ENCODE results near the gene PDIA2.
A peak's percentile ranks its signal among the peaks of the same experiment; 100 is the strongest.

The PDIA2 gene

DNA sequence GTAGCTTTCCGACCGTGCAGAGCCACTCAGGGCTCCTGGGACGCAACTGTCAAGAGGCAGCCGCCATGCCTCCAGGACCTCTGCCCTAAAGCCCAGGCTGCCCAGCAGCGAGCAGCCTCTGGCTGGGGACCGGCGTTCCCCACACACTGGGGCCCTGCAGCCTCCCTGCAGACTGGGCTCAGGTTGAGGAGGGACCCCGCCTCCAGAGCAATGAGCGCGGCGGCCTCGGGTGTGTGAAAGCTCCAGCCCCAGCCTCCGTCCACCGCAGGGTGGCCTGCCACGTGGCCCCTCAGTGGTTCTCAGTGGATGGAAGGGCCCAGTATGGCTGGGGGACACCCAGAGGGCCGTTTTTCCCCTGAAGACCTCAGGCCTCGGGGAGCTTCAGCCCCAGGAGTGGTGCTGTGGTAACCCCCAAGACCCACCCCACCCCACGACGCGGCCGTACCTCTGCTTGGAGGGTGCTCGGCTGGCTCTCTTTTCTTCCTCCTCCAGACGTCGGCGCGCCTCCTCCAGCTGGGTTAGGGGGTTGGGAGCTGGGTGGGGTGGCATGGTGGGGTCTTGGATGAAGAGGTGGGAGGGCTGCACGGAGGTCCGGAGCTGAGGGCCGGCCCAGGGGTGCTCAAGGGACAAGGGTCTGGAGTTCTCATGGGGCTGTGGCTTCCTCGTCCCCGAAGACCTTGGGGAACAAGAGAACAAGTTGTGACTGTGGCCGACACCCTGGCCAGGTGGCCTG lies 10.2 kb downstream of the PDIA2 start:
- Mint-ChIP-seq H3K36me3 (ENCODE audit: low read depth) (no peaks in the 10 kb centered on the region), H3K27me3 (ENCODE audit: low read depth) (no peaks in the 10 kb centered on the region), H3K27ac (no peak overlapping the region)

DNA sequence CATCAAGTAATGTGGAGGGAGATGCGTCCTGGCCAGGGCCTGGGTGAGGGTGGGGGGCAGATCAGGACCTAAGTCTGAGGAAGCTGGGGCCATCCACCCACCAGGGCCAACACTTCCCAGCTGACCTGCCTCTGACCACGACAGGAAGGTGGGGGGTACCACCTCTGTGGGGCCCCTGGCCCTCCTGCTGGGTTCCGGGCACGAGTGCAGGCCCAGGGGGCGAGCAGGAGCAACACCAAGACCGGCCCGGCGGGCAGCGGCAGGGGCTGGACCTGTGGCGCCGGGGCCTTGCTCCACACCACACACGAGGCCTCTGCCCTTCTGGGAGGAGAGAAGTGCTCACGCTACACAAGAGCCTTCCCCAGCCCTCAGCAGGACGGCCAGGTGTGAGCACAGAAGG lies 13.3 kb downstream of the PDIA2 start:
- no peaks in the 10 kb centered on the region for H3K4me1 Mint-ChIP-seq (ENCODE audit: low read depth)
- no peaks in the 10 kb centered on the region for H3K9me3 Mint-ChIP-seq
- no peak overlapping the region for H3K4me3 Mint-ChIP-seq
- H3K27ac Mint-ChIP-seq: no peak overlapping the region
- peaks cover 1% of the 10 kb centered on the region for H3K36me3 Mint-ChIP-seq (ENCODE audit: low read depth)
- H3K27me3 Mint-ChIP-seq (ENCODE audit: low read depth): no peaks in the 10 kb centered on the region

More for the DNA sequence above, 10.2 kb downstream of the PDIA2 start:
- no peaks in the 10 kb centered on the region for H3K4me1 Mint-ChIP-seq (ENCODE audit: low read depth)
- H3K4me3 Mint-ChIP-seq: no peak overlapping the region
- no peaks in the 10 kb centered on the region for H3K9me3 Mint-ChIP-seq

DNA sequence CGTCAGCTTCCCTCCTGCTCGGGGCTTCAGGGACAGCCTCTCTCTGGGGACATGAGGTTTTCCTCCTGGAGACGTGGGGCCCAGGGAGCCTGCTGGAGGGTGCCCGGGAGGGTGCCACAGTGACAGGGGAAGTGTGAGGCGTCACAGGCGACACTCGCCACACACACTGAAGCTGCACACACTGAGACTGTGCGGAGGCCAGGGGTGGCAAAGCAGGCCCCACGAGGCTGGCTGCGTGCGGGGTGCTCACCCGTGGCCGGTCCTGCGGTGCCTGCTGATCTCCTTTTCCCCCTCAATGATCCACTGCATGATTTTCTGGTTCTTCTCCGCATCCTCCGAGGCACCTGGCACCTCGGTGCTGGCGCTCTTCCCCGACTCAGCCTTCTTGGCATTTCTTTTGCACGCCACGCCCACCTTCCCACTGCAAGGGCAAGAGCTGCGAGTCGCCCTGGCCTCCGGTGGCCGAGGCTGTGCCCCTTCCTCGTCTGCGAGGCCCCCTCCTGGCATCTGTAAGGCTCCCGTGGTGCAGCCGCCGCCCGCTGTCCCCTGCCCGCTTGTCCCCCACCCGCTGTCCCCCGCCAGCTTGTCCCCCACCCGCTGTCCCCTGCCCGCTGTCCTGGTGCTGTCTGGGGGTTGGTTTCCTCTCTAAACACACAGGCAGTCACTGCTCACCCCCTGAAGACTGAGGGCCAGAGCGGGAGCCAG lies 14.0 kb downstream of the PDIA2 start:
- Mint-ChIP-seq H3K4me1 (ENCODE audit: low read depth) (no peaks in the 10 kb centered on the region), H3K9me3 (no peaks in the 10 kb centered on the region), H3K27ac (no peak overlapping the region), H3K4me3 (no peak overlapping the region), H3K36me3 (ENCODE audit: low read depth) (peaks cover 1% of the 10 kb centered on the region), H3K27me3 (ENCODE audit: low read depth) (no peaks in the 10 kb centered on the region)

DNA sequence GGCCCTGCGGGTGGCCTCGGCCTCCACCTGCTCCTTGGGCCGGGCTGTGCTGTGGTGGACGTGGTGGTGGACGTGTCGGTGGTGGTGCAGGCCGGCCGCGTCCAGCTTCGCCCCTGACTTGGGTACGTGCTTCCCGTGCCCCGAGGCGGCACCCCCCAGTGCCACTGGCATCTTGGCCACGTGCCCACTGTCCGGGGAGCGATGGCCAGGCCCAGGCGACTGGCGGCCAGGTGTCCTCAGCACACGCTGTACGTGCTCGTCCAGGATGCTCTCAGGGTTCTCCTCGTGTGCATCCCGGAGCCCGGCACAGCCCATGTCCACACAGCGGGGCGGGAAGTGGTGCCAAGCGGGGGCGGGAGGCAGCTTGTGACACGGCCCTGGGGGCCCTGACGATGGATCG lies 14.9 kb downstream of the PDIA2 start:
- peaks cover 1% of the 10 kb centered on the region for H3K36me3 Mint-ChIP-seq (ENCODE audit: low read depth)
- no peaks in the 10 kb centered on the region for H3K4me1 Mint-ChIP-seq (ENCODE audit: low read depth)
- H3K9me3 Mint-ChIP-seq: no peaks in the 10 kb centered on the region
- no peak overlapping the region for H3K27ac Mint-ChIP-seq
- H3K4me3 Mint-ChIP-seq: no peak overlapping the region
- no peaks in the 10 kb centered on the region for H3K27me3 Mint-ChIP-seq (ENCODE audit: low read depth)

DNA sequence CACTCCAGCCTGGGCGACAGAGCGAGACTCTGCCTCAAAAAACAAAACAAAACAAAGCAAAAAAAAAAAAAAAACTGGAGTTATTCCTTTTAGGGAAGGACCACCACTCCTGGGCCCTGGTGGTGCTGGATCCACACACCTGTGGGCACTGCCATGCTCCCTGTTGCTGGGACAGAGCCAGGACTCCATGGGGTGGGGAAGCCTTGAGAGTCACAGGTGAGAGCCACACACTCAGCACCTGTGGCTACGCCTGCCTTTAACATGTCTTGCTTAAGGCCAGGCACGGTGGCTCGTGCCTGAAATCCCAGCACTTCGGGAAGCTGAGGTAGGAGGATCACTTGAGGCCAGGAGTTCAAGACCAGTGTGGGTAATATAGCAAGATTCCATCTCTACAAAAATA lies 18.3 kb downstream of the PDIA2 start:
- H3K9me3 Mint-ChIP-seq: no peaks in the 10 kb centered on the region
- H3K36me3 Mint-ChIP-seq (ENCODE audit: low read depth): peaks cover 4% of the 10 kb centered on the region
- H3K27me3 Mint-ChIP-seq (ENCODE audit: low read depth): no peaks in the 10 kb centered on the region

DNA sequence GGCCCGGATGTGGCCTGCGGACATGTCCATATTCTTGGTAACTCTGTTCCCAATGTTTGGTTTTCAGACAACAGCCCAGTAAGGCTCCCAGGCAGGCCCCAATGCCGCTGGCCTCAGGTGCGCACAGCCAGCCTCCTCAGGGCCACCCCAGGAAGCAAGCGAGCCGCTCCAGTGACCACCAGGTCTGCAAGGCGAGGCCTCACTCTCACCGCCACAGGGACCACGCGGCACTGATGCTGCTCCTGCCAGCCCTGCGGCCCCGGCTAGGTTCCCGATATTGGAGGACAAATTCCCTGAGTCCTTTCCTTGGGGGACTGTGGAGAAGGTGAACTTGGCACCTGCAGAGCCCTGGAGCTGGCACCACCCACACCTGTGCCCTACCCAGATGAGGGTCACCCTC lies 19.0 kb downstream of the PDIA2 start:
- Mint-ChIP-seq H3K36me3 (ENCODE audit: low read depth) (peaks cover 4% of the 10 kb centered on the region), H3K4me1 (ENCODE audit: low read depth) (no peaks in the 10 kb centered on the region), H3K27me3 (ENCODE audit: low read depth) (no peaks in the 10 kb centered on the region), H3K9me3 (no peaks in the 10 kb centered on the region), H3K27ac (no peak overlapping the region), H3K4me3 (no peak overlapping the region)

More for the DNA sequence above, 18.3 kb downstream of the PDIA2 start:
- Mint-ChIP-seq H3K27ac (peak overlapping the region; percentile 4), H3K4me3 (no peak overlapping the region), H3K4me1 (ENCODE audit: low read depth) (no peaks in the 10 kb centered on the region)

DNA sequence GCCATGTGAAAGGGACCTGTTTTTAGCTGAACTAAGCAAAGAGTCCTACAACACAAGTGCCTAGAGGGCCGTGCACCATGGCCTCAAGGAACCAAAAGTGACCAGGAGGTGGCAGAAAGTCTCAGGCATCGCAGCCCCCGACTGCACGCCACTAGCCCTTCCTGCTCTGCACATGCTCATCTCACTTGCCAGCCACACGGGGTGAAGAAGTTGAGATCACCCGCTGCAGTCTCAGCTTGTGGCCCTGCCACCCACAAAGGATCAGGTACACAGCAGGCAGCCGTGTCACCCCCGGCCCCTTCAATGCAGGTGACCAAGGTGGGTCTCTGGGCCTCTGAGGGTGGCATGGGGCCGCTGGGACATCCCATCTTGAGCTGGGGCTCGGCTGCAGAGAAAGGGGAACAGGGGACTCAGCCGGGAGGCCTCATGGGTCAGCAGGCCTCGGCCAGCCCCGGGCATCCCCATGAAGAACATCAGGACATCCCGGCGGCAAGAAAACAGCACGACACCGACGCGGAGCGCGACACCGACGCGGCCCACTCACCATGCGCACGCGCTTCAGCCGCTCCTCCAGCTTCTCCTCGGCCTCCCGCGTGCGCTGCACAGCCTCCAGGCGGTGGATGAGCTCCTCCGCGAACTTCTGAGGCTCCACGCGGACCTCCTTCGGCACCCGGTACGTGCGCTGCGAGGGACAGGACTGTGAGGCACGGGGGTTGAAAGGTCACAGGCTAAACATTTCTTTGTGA lies 21.0 kb downstream of the PDIA2 start:
- peaks cover 3% of the 10 kb centered on the region for H3K36me3 Mint-ChIP-seq (ENCODE audit: low read depth)
- H3K4me1 Mint-ChIP-seq (ENCODE audit: low read depth): no peaks in the 10 kb centered on the region
- H3K4me3 Mint-ChIP-seq: no peak overlapping the region
- H3K9me3 Mint-ChIP-seq: no peaks in the 10 kb centered on the region
- no peaks in the 10 kb centered on the region for H3K27me3 Mint-ChIP-seq (ENCODE audit: low read depth)
- H3K27ac Mint-ChIP-seq: no peak overlapping the region

DNA sequence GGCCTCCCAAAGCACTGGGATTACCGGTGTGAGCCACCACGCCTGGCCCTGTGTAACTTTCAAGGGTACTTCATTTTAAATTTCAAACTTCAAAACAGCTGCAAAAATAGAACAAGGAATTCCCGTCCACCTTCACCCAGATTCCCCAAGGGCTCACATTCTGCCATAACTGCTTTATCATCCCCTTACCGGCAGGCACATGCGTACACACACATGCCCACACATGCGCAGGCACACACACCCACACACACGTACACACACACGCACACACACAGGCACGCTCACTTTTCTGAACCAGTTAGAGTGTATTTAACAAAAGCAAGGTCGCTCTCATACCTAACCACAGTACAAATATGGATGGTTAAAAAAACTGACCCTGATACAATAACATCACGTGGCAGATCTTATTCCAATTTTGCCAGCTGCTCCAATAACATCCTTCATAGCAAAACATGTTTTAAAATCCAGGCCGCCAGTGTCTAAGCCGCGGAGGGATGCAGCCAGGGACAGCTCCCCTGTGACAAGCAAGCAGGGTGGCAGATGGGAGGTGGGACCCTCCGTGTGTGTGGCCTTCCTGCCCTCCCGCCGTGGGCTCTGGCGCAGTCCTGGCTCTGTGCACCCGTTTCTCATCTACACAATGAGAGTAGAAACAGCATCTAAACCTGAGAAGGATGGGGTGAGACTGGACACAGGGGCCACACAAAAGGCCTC lies 23.1 kb downstream of the PDIA2 start:
- Mint-ChIP-seq H3K27ac (no peak overlapping the region), H3K4me3 (no peak overlapping the region), H3K36me3 (ENCODE audit: low read depth) (peaks cover 6% of the 10 kb centered on the region)

DNA sequence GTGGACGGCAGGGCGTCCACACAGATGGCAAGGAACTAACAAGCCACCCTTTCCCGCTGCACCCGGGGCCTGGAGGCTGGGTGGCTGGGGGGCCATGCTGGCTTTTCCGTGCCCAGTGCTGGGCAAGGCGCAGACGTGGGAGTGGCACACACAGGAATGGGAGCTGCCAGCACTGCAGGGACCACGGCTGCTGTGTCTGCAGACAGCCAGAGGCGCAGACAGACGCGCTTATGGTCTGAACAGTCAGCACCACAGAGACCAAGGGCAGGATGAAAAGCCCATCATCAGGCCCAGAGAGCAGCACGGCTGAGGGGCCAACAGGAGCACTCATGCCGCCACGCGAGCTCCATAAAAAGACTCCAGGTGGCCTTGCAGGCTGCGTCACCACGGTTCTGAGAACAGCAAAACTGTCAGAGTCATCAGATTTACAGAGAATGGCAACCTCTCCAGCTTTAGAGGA lies 24.0 kb downstream of the PDIA2 start:
- H3K9me3 Mint-ChIP-seq: no peaks in the 10 kb centered on the region
- peaks cover 11% of the 10 kb centered on the region for H3K36me3 Mint-ChIP-seq (ENCODE audit: low read depth)
- H3K27me3 Mint-ChIP-seq (ENCODE audit: low read depth): no peaks in the 10 kb centered on the region
- peaks cover 3% of the 10 kb centered on the region for H3K4me1 Mint-ChIP-seq (ENCODE audit: low read depth)
- no peak overlapping the region for H3K4me3 Mint-ChIP-seq
- no peak overlapping the region for H3K27ac Mint-ChIP-seq

More for the DNA sequence above, 23.1 kb downstream of the PDIA2 start:
- H3K4me1 Mint-ChIP-seq (ENCODE audit: low read depth): peaks cover 3% of the 10 kb centered on the region
- H3K27me3 Mint-ChIP-seq (ENCODE audit: low read depth): no peaks in the 10 kb centered on the region
- no peaks in the 10 kb centered on the region for H3K9me3 Mint-ChIP-seq

DNA sequence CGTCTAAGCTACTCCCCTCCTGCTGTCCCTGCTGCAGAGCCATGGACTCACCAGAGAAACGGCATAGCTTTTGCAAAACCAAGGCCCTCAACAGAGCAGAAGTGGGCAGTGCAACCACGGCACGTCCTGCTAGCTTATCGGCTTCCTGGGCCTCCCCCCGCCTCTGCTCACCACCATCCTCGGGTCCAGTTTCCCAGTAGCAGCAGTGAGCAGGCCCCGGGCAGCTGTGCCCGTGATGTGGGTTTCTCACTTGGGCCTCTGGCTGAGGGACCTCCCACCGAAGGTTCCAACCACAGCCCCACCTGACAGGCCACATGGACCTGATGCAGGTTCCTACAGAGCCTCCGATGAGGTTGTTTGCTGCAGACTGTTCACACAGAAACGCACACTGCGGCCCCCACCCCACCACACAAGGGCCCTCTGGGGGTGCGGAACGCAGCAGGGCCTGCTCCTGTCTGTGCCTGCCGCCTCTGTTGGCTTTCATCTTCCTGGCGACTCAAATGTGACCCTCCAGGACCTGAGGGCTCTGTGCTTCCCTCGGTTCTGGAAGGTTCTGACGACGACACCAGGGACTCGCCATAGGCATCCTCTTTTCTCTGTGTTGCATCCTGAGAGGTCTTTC lies 24.8 kb downstream of the PDIA2 start:
- Mint-ChIP-seq H3K36me3 (ENCODE audit: low read depth) (peaks cover 11% of the 10 kb centered on the region), H3K9me3 (no peaks in the 10 kb centered on the region)

DNA sequence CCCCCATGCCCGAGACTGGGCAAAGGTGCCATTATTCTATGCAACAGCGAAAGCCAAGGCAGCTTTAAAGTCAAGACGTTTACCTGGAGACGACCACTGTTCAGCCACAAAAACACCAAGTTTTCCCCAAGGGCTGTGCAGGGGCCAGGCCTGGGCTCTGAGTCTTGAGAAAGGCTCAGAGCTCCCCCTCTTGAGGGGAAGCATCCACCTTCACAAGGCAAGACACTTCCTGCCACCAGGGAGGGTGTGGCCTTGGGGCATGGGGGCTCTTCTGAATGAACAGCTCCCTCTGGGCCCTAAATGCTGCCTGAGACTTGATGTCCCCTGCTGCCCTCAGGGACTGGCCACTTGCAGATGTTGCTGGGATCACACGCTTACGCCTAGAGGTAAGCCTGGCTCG lies 26.5 kb downstream of the PDIA2 start:
- Mint-ChIP-seq H3K4me3 (no peak overlapping the region), H3K9me3 (no peaks in the 10 kb centered on the region), H3K27ac (no peak overlapping the region), H3K4me1 (ENCODE audit: low read depth) (peaks cover 3% of the 10 kb centered on the region), H3K36me3 (ENCODE audit: low read depth) (peaks cover 11% of the 10 kb centered on the region), H3K27me3 (ENCODE audit: low read depth) (no peaks in the 10 kb centered on the region)

More for the DNA sequence above, 24.8 kb downstream of the PDIA2 start:
- H3K27ac Mint-ChIP-seq: no peak overlapping the region
- no peaks in the 10 kb centered on the region for H3K27me3 Mint-ChIP-seq (ENCODE audit: low read depth)
- H3K4me1 Mint-ChIP-seq (ENCODE audit: low read depth): peaks cover 3% of the 10 kb centered on the region
- H3K4me3 Mint-ChIP-seq: no peak overlapping the region

DNA sequence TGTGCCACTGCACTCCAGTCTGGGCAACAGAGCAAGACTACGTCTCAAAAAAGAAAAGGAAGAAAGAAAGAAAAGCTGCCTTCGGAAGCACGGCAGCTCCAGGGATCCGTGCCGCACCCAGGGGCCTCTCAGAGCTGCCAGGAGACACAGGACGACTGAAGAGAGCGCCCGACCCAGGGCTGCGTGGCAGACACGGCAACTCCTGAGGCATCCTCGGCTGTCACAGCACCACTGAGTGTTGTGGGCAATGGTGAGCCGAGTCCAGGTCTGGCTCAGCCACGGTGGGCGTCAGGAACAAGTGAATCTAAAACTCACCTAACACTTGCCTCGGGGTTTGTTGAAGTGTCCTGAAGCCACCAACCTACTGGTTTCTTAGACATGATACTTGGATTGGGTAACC lies 28.8 kb downstream of the PDIA2 start:
- Mint-ChIP-seq H3K27me3 (ENCODE audit: low read depth) (no peaks in the 10 kb centered on the region), H3K36me3 (ENCODE audit: low read depth) (peaks cover 9% of the 10 kb centered on the region), H3K4me1 (ENCODE audit: low read depth) (peaks cover 6% of the 10 kb centered on the region), H3K9me3 (no peaks in the 10 kb centered on the region), H3K27ac (no peak overlapping the region), H3K4me3 (no peak overlapping the region)

DNA sequence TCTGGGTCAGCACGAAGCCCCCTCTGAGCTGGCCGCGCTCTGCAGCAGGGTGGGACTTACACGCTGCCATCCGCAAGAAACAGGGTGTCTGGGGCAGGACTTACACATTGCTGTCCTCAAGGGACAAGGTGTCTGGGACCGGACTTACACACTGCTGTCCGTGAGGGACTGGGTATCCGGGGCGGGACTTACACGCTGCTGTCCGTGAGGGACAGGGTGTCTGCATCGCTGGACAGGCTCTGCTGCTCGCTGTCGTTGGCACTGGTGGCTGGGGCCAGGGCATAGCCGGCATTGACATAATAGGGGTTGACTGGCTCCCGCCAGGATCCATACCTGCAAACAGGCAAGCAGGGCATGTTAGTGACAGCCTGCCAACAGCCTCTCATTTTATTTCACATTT lies 31.4 kb downstream of the PDIA2 start:
- no peak overlapping the region for H3K4me3 Mint-ChIP-seq
- peaks cover 5% of the 10 kb centered on the region for H3K4me1 Mint-ChIP-seq (ENCODE audit: low read depth)
- no peak overlapping the region for H3K27ac Mint-ChIP-seq
- H3K9me3 Mint-ChIP-seq: no peaks in the 10 kb centered on the region
- H3K36me3 Mint-ChIP-seq (ENCODE audit: low read depth): peaks cover 9% of the 10 kb centered on the region
- H3K27me3 Mint-ChIP-seq (ENCODE audit: low read depth): no peaks in the 10 kb centered on the region

DNA sequence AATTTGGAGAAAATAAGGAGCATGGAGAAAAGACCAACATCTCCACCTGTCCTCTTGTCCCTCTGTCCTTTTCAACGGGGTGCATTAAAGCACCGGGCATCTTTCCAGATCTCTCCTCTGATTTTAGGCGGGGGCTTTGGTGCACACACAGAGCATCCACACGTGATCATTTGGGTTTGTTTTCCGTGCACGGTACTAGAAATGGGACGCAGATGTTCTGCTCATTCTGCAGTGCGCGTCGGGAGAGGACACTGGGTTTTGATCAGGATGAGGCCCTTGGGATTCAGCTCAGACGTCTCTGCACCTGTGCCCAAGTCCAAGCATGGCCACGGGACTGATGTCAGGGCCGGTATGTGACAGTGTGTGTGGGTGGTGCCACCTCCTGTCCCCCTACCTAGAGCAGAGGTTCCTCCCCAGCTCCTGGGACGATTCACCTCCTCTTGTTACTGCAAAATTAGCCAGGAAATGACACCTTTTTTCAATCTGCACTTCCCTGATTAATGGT lies 31.9 kb downstream of the PDIA2 start:
- Mint-ChIP-seq H3K9me3 (no peaks in the 10 kb centered on the region), H3K4me3 (no peak overlapping the region), H3K36me3 (ENCODE audit: low read depth) (peaks cover 8% of the 10 kb centered on the region), H3K27me3 (ENCODE audit: low read depth) (no peaks in the 10 kb centered on the region), H3K4me1 (ENCODE audit: low read depth) (peaks cover 6% of the 10 kb centered on the region), H3K27ac (no peak overlapping the region)

All from T-helper 1 cell treated with Interleukin-12 subunit alpha and Interleukin-12 subunit beta and Interleukin-4 antibody, amounts not matched to agents 30 μg/mL and 1 μg/mL, for 36 hours (primary cell).